GM21515 (cell line): ENCODE data around the gene FFAR1.
"Not testable (repeated sequence)": the region's sequence is repeated elsewhere in the genome, so short reads cannot be mapped to it uniquely, and the experiment has no call there.

Experiments
- ATAC-seq: cut with Tn5 transposase; IDR thresholded peaks from one replicate; pipeline ENCODE4 v1.9.1; 2021; ENCODE audit not compliant: unreplicated experiment

Gene FFAR1

GRCh38 chr19:35359395-35359794 lies 11.7 kb downstream of the FFAR1 start:
- not testable (repeated sequence) for ATAC-seq

DNA sequence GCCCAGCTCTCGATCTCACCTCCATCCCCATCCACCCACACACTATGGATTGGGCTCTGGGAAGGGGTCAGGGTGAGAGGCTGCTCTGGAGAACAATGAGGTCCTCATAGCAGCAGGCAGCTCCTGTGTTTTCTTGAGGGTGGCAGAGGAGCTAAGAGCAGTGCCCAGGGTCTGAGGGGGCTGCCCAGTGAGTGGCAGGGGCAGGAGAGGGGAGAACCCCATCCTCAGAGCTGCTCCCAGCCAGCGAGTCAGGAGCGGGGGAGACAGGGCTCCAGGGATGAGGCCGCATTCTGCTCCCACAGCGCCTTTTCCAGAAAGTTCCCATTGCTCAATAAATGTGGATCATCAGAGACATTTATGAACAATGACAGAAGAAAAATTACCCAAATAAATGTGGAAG lies 12.4 kb downstream of the FFAR1 start:
- not testable (repeated sequence) for ATAC-seq

DNA sequence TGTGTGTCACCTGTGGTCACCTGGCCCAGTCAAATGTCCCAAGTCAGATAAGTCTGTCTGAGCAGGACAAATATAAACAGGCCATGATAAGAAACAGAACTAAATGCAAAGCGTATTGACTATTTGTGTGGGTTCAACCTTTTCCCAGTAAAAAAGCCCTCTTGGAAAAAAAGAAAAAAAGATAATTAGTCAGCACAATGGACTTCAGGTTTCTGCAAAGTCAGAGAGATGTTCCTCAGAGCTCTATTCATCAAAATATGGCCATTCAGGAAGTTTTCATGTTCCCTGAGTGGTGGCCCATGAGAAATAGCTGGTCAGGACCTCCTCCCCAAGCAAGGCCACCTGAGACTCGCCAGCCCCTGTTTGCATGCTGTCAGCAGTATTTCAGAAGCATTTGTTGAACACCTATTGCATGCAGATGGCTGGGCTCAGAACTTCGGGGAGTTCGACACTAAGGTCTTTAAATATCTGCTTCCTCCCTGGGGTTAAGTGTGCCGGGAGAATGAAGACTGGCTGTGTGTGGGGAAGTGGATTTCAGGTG lies 13.2 kb downstream of the FFAR1 start:
- no peak for ATAC-seq

- ATAC-seq = no peak
These were observed 14.7 kb downstream of the FFAR1 start for GRCh38 chr19:35362261-35363000.

- no peak for ATAC-seq
These were observed 15.4 kb downstream of the FFAR1 start for GRCh38 chr19:35363001-35363590.

GRCh38 chr19:35363711-35364425 lies 16.2 kb downstream of the FFAR1 start:
- ATAC-seq = no peak

DNA sequence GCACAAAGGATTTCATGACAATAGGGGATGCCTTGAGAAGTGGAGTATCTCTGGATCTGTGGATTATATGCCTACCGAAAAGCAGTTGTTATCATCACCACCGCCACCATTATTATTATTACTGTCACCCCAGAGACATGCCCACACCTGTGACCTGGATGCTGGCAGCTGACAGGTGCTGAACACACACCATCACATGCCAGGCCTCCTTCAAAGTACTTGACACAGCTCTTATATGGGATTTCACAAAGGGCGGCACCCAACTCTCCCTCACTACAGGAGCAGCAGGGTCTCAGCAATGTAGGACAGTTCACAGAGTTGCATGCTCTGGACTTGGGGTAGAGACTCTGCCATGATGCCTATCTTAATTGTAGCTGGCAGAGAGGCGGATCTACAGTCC lies 17.6 kb downstream of the FFAR1 start:
- ATAC-seq = no peak

DNA sequence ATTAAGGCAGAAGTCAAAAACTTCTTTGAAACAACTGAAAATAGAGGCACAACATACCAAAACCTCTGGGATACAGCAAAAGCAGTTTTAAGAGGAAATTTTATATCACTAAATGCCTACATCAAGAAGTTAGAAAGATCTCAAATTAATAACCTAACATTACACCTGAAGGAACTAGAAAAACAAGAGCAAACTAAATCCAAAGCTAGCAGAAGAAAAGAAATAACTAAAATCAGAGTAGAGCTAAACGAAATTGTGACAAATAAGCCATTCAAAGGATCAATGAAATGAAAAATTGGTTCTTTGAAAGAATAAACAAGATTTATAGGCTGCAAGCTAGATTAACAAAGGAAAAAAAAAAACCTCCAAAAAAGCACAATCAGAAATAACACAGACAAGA lies 20.7 kb downstream of the FFAR1 start:
- no peak for ATAC-seq

DNA sequence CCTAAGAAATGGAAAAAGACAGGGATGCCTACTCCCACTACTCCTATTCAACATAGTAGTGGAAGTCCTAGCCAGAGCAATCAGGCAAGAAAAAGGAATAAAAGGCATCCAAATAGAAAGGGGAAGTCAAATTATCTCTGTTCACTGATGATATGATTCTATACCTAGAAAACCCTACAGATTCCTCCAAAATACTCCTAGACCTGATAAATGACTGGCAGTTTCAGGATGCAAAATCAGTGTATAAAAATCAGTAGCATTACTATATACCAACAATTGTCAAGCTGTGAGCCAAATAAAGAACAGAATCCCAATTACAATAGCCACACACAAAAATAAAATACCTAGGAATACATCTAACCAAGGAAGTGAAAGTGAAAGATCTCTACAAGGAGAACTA lies 21.8 kb downstream of the FFAR1 start:
- ATAC-seq = no peak

GRCh38 chr19:35370722-35371121 lies 23.0 kb downstream of the FFAR1 start, which contains the start of gene GPR42:
GPR42 (plus strand) TSS chr19:35371068; CDS start chr19:35371360, 292 bp downstream.
- ATAC-seq = no peak

- ATAC-seq = no peak
These were observed 25.8 kb downstream of the FFAR1 start for GRCh38 chr19:35373492-35373891.

GRCh38 chr19:35374031-35374430 lies 26.3 kb downstream of the FFAR1 start:
- ATAC-seq = not testable (repeated sequence)

GRCh38 chr19:35375505-35376307 lies 28.0 kb downstream of the FFAR1 start:
- ATAC-seq = no peak

GRCh38 chr19:35377656-35378055 lies 30.0 kb downstream of the FFAR1 start:
- ATAC-seq = no peak

GRCh38 chr19:35378356-35378755 lies 30.7 kb downstream of the FFAR1 start:
- no peak for ATAC-seq

GRCh38 chr19:35379545-35379944 lies 31.8 kb downstream of the FFAR1 start:
- ATAC-seq = not testable (repeated sequence)

GRCh38 chr19:35379992-35380391 lies 32.3 kb downstream of the FFAR1 start:
- ATAC-seq = no peak

- ATAC-seq = no peak
These were observed 32.9 kb downstream of the FFAR1 start for GRCh38 chr19:35380450-35381124.

DNA sequence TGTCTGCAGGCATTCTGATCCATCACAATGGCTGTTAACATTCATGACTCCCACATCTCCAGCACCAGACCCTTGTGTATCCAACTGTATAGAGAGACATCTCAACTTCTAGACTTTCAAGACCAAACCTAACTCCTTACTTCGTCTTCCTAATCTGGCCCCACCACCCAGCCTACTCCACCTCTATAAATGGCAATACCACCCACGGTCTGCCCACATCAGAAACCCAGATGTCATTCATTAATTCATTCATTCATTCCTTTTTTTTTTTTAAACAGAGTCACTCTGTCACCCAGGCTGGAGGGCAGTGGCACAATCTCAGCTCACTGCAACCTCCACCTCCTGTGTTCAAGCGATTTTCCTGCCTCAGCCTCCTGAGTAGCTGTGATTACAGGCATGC lies 33.6 kb downstream of the FFAR1 start:
- ATAC-seq = no peak

GRCh38 chr19:35381926-35382325 lies 34.2 kb downstream of the FFAR1 start:
- ATAC-seq = no peak
